NCI-H1417 treated with DMSO at 0.1 percent for 48 hours (cell line): ENCODE measurements around the gene SYNGR3.
"Not testable (repeated sequence)": the region's sequence is repeated elsewhere in the genome, so short reads cannot be mapped to it uniquely, and the experiment has no call there.

ENCODE experiments used
- DNase-seq: peaks from one replicate; lab custom pipeline; 2025; lab: John Stamatoyannopoulos, UW

Gene SYNGR3

DNA sequence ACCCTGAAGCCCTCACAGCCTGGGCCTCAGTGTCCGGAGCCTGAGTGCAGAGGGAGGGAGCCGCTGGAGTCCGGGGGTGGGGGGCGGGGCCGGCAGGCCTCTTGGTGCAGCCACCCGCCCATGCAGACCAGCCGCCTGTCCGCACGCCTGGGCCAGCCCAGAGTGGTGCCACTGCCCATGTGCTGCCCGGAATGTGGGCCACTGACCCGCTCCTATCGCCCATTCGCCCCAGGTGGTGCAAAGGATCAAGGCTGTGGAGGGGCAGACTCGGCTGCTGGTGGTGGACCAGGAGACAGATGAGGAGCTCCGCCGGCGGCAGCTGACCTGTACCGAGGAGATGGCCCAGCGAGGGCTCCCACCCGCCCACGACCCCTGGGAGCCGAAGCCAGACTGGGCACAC is 39.6 kb downstream of the SYNGR3 start:
- DNase-seq, result no peak

DNA sequence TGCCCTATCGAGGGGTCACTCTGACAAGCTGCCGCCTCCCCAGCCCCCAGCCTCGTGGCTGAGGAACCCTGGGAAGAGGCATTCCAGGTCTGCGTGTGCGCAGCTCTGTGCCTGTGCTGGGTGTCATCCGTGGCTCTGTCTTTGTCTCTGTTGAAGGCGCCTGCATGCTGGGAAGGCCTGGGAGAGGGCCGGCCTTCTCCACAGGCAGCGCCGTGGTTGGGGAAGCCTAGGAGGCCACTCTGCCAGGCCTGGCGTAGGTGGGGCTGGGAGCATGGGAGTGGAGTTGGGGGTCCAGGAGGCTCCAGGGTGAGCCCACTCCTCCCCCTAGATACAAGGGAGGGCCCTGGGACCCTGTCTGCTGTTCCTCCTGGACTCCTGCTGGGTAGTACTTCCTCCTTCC is 40.3 kb downstream of the SYNGR3 start:
- no peak for DNase-seq

DNA sequence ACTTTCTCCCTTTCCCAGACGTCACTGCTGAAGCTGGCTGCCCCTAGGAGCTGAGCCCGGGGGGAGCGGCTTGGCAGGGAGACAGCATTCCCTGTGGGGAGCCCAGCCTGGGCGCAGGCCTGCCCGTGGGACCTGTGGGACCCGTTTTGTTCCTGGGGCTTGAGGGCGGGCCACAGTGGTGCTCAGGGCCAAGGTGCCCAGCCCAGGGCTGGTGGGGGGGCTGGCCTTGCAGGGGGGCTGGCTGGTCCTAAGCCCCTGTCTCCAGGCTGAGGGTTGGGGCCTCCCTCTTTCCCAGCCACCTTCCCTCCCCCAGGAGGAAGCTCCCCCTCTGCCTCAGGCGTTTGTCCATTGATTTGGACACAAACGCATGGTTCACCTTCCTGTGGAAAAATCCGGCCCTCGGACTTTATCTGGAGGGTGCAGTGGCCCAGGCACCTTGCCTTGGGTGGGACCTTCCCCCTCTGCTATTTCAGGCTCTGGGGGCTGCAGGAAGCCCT is 41.4 kb downstream of the SYNGR3 start:
- no peak for DNase-seq

DNA sequence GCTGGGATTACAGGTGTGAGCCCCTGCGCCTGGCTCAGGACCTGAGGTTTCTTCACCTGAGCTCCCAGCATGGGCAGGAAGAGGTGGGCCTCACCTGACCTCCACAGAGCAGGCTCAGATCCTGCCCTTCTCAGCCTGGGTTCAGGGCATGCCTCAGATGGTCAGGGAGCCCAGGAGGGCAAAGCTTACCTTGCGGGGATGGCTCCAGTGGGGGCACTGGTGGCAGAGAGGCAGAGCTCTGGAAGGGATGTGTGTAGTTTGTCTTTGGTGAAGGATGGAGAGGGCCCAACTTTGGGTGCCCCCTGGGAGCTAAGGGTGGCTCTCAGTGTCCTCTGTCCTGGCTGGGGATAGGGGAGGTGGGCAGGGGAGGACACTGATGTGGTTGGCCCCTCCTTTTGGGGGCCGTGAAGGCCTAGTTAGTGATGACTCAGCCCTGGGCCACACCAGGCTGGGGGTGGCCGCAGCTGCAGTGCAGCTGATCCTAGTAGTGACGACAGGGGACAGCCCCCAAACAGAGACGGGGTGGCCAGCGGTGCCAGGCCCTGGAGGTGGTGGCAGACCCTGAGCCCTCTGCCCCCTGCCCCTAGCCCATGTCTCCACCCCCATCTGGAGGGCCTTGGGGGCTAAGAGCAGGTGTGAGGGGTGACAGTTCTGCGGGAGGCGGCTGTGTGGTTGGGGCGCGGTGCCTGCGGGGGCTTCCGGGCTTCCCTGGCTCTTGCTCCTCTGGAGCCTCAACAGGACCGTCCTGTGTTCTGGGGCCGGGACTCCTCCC is 42.7 kb downstream of the SYNGR3 start:
- DNase-seq, result no peak

DNA sequence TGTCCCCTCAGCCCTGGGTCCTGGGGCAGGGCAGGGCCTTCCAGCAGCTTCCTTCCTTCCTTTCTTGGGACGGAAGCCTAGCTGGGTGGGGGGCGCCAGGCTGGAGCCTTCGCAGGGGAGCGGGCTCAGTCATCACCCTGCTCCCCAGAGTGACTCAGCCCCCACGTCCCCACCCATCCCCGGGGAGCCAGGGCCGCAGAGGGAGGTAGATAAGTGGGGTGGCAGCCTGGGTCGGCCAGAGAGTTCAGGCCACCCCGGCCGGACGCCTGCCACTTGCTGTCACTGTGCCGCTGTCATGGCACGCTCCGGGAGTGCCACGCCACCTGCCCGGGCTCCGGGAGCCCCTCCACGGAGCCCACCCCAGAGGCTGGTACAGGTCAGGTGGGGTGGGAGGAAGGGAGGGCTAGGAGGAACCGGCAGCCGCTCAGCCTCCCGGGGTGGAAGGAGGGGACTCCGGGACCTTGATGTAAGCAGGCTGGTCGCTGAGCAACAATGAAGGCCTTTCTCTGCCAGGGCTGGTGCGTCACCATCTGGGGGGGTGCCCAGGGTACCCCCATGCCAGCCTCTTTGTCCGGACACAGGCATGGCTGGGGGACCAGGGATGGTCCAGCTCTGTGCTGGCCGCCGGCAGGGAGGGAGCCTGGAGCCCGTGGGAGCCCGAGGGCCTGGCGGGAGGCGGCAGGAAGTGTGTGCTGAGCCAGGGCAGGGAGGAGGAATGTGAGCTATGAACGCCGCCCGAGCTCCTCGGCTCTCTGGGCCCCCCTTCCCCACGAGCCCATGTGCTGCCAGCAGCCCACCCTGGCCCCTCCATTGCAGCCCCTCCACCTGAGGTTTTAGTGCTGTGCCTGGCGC is 43.5 kb downstream of the SYNGR3 start:
- no peak for DNase-seq

DNA sequence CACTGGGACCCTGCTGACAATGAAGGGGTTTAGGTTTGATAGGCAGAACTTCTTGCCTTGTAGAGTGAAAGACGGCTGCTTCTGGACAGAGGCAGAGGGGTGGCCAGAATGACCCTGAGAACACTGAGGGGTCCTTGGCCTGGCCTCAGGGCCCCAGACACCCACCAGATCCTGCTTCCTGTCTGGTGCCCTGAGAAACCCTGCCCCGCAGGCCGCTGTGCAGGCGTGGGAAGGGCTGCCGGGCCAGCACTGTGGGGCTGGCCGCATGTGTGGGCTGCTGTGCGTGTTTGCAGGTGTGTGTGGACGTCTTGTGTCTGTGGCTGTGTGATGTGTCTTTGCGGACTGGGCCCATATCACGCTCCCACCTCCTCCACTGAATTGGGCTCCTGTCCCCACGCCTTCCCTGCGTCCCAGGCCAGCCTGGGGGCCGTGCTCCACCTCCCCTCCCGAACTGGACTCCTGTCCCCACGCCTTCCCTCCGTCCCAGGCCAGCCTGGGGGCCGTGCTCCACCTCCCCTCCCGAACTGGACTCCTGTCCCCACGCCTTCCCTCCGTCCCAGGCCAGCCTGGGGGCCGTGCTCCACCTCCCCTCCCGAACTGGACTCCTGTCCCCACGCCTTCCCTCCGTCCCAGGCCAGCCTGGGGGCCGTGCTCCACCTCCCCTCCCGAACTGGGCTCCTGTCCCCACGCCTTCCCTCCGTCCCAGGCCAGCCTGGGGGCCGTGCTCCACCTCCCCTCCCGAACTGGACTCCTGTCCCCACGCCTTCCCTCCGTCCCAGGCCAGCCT is 44.3 kb downstream of the SYNGR3 start:
- DNase-seq, result not testable (repeated sequence)

DNA sequence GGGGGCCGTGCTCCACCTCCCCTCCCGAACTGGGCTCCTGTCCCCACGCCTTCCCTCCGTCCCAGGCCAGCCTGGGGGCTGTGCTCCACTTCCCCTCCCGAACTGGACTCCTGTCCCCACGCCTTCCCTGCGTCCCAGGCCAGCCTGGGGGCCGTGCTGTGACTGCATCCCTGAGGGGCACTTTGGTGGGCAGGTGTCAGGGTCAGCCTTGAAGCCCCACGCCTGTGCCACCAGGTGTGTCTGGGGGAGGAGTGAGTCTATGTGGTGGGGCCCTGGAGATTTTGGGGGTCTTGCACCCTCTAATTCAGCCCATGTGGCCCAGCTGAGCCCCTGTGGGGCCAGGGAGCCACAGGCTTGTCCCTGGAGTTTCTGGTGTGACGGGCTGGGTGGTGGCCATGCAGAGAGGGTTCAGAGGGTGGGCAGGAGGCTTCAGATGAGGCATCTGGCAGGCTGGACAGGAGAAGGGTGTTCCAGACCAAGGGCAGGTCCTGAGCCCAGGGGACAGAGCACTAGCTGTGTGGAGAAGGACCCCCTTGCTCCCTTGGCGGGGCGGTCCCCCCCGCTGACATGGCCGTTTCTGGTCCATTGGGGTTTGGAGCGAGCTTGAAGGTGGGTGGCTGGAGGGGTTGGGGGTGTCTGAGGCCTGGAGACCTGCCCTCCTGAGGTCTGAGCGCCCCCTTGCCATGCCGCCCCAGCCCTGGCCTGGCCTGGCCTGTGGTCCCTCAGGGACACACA is 45.1 kb downstream of the SYNGR3 start:
- DNase-seq, result no peak

DNA sequence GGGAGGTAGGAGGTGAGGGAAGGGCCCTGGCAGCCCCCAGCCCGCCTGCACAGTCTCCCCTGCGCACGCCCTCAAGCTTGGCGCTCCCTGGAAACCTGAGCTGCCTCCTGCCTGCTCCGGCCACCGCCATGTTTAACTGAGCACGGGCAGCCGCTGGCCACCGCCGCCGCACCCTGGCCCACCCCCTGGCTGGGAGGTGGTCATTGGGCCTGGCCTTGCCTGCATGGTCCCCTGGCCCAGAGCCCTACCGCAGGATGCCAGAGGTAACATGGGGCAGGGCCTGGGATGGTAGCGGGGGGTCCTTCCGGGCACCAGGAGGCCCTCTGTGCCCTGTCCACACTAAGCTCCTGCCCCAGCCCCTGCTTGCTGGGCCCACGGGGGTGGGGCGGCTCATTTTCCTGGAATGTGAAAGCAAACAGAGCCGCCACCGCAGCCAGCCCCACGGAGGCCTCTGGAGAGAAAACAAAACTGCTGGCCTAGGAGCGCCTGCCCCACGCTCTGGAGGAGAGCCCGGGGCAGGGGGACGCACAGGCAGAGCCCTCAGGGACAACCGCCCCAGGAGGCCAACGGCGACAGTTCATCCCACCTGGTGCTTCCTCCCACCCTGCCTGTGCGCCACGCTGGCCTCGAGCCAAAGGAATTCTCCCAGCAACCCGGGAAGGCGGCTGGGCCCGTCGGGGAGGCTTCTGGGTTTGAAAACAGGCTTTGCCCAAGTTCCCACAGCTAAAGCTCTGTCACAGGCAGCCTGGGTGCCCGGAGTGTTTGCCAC is 45.8 kb downstream of the SYNGR3 start:
- DNase-seq, result no peak

DNA sequence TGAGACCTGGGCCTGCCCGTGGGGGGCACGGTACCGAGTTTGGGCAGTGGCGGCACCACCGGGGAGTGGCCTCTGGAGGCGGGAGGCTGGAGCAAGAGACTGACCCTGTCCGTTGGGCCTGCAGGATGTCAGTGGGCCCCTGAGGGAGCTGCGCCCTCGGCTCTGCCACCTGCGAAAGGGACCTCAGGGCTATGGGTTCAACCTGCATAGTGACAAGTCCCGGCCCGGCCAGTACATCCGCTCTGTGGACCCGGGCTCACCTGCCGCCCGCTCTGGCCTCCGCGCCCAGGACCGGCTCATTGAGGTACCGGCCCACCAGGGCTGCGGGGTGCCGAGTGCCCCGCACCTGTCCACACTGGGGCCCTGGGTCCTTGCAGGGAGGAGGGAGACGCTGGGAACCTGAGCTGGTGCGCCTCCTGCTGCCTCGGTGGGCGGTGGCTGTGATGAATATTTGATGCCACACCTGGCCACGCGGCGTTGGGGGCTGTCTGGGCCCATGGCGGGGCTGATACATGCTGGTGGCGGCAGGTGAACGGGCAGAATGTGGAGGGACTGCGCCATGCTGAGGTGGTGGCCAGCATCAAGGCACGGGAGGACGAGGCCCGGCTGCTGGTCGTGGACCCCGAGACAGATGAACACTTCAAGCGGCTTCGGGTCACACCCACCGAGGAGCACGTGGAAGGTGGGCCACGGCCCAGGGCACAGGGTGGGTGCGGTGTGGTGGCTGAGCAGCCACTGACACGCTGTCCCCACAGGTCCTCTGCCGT is 46.6 kb downstream of the SYNGR3 start:
- no peak for DNase-seq

DNA sequence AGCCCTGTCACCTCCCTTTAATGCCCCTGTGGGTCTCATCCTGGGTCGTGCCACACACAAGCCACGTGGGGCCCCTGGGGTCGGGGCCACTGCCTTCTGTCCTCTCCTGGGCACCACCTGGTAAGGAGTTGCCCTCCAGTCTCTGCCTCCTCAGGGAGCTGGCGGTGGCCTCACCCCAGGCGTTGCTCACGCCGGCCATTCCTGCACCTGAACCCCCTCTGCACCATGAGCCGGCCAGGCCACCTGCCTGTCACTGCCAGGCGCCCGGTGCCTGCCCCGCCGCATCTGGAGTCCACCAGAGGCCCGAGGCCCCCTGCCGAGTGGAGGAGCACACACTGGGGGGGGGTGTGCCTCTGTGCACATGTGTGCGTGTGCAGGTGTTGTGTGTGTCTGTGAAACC is 47.3 kb downstream of the SYNGR3 start:
- no peak for DNase-seq

DNA sequence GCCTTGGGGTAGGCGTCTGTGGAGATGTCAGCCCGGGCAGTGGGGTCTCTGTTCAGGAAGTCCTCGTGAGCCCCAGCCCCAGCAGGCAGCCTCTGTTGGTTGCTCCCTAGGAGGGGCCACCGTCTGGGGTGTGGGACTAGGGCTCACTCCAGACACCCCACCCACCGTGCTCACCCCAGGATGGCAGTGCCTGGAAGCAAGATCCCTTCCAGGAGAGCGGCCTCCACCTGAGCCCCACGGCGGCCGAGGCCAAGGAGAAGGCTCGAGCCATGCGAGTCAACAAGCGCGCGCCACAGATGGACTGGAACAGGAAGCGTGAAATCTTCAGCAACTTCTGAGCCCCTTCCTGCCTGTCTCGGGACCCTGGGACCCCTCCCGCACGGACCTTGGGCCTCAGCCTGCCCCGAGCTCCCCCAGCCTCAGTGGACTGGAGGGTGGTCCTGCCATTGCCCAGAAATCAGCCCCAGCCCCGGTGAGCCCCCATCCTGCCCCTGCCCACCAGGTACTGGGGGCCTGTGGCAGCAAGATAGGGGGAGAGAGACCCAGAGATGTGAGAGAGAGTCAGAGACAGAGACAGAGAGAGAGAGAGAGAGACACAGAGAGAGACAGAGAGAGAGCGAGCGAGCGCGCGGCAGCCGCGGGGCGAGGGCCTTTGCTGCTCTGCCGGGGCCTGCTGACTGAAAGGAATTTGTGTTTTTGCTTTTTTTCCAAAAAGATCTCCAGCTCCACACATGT is 48.0 kb downstream of the SYNGR3 start:
- no peak for DNase-seq

DNA sequence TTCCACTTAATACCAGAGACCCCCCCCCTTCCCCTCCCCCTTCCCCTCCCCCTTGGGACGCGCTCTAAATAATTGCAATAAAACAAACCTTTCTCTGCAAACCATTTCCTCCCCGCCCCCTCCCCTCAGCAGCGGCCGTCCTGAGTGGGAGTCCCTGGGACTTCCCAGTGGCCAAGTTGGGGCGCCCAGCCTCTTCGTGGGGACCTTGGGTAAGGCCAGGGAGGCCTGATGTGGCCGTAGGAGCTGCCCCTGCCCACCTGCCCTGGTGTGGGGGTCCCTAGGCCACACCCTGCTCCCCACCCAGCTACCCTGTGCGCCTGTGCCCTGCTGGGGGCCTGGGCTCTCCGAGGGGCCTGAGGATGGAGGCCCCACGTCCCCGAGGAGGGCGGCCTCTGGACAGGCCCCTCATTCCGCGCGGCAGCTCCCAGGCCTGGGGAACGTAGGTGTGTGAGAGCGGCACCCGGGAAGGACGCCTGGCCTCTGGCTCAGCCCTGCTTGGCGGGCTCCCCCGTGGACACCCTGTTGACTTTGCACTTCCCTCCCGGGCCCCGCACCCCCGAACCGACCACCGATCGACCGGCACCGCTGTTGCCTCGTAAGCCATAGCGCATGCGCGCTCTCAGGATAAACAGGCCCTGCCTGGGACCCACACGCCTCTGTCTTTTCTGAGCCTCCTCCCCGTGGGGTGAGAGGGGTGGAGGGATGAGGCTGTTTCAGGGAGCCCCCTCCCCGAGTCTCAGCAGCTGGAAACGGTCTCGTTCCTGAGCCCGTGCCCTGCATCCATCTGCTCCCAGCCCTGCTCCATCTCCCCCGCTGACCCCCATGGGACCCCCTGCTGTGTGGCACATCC is 48.8 kb downstream of the SYNGR3 start:
- no peak for DNase-seq

DNA sequence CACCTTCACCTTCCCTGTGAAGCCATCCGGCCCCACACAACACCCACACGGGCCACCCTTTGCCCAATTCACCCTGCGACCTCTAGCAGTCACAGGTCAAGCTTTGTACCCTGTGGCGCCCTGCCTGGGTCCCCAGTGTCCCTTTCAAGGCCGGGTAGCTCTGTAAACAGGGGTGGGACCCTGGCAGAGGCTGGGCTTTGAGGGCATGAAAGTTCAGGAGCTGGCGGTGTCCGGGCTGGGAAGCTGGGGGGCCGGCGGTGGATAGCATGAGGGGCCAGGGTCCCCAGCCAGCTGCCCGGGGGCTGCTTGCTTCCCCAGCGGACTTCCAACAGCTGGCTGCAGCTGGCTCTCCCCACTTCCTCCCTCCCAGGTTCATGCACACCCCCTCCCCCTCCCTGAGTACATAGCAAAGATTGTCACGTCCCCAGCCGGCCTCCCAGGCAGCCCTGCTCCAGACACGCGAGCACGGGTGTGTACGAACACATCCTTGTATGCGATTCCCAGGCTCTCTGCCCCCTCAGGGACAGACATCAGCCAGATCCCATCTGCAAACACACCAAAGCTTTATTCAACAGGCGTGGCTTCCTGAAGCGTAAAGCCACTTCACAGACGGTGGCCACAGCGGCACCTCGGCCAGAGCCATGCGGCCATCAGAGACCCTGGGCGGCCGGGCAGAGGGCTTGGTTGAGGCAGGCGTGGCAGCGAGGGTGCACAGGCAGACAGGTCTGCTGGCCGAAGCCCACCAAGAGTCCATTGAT is 49.7 kb downstream of the SYNGR3 start:
- DNase-seq, result no peak

DNA sequence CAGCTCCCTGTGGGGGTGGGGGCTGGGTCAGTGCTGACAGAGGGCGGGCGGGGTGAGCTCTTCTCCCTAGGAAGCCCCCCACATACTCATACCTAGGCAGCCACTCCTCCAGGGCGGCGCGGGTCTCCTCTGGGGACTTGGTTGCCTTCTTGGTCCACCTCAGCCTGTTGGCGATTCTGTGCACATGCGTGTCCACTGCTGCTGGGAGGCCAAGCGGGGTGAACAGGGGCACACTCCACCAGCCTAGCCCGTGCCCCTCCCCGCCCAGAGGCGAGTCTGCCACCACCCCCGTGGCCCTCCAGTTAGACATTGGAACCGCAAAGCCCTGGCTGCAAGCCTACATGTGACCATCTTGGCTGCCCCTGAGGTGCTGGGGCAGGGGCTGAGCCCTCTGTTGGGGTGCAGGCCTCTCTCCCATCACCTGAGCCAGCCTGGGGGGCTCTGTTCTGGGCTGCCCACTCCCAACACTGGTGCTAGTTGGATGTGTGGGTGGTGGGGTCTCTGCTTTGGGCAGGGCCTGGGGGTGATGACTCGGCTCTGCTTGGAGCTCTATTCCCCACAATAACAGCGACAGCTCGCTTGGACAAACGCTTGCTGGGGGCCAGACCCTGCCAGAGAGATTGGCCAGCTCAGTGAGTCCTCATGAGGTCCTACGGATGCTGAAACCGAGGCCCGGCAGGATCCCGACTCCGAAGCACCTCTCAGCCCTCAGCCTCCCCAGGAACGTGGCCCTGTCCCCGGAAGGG is 50.4 kb downstream of the SYNGR3 start:
- no peak for DNase-seq

DNA sequence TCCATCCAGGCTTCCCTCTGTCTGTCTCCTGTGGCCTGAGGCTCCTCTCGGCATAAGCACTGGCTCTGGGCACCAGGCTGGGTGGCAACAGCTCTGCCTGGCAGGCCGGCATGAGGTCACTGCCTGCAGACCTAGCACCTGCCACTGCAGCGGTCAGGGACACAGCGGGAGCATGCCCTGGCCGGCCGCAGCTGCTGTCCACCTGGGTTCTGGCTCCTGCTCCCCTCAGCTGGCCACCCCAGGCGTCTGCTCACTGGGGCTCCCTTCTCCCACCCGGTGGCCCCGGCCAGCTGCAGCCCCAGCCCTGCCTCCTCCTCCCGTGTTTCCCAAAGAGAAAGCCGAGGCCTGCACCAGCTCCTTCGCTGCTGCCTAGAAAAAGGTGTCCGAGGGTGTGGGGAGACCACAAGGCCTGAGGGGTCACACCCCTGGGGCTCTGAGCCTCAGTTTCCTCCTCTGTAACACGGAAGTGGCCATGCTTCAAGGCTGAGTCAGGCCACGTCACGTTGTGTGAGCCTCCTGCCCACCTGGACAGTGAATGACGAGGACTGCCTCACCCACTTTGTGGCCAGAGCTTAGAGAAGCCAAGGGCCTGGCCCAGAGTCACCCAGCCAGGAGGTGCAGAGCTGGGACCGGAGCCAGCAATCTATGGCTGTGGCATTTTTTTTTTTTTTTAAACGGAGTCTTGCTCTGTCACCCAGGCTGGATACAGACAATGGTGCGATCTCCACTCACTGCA is 51.2 kb downstream of the SYNGR3 start:
- no peak for DNase-seq
